Measurements from ENCODE around the gene SPACA6. TPM values are rescaled to one million over a fixed set of nuclear protein-coding genes. Genes with fewer than 3 reads are reported as not detected.

The SPACA6 gene
- total and polyA plus RNA-seq, 2 experiments from 2014 or later = 7.2 to 13.1 TPM

DNA sequence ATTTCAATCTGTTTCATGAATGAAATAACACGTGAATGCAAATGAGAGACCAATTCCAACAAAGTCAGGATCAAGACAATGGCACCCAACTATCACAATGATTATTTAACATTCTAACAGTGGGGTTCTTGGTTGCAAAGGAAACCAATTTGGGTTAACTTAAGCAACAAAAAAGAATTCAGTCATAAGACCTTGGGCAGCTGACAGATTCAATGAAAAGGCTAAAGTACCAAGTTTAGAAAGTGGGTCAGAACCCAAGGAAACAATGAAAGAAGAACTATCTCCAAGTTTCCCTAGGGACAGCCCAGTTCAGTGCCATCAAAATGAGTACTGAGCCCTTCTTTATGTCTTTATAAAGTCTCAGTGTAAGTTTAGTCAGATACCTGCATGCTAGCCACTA, 29.0 kb upstream of the SPACA6 start:
- Histone ChIP-seq H4K20me1 (ENCODE audit: insufficient read depth, poor library complexity, severe bottlenecking) (no peaks in the 10 kb centered on the region), H3K36me3 (replicated peaks; ENCODE audit: insufficient read depth, low read depth) (no peaks in the 10 kb centered on the region), H3K27me3 (peaks cover 8% of the 10 kb centered on the region), H2AFZ (no peak overlapping the region), H3K27ac (no peak overlapping the region), H3K4me2 (no peak overlapping the region), H3K4me3 (no peak overlapping the region), H3K9me3 (ENCODE audit: low read depth) (no peaks in the 10 kb centered on the region), H3K9me2 (replicated peaks; ENCODE audit: insufficient read depth) (no peaks in the 10 kb centered on the region), H3K79me2 (no peaks in the 10 kb centered on the region), H3K4me1 (ENCODE audit: insufficient read depth) (no peaks in the 10 kb centered on the region)
- DNase-seq (ENCODE audit: low spot score) = no peak
- 4% methylated on average over 1 of the region's 1 CpG for WGBS (ENCODE audit: low lambda C conversion rate, missing lambda C conversion rate)
- TF ChIP-seq EZH2phosphoT487 (IDR thresholded peaks at IDR 0.05; ENCODE audit: low read depth, severe bottlenecking, unreplicated experiment) (no peak), EZH2 (IDR thresholded peaks at IDR 0.05; ENCODE audit: borderline replicate concordance) (no peak)
- TF ChIP-seq, protein P1, sequence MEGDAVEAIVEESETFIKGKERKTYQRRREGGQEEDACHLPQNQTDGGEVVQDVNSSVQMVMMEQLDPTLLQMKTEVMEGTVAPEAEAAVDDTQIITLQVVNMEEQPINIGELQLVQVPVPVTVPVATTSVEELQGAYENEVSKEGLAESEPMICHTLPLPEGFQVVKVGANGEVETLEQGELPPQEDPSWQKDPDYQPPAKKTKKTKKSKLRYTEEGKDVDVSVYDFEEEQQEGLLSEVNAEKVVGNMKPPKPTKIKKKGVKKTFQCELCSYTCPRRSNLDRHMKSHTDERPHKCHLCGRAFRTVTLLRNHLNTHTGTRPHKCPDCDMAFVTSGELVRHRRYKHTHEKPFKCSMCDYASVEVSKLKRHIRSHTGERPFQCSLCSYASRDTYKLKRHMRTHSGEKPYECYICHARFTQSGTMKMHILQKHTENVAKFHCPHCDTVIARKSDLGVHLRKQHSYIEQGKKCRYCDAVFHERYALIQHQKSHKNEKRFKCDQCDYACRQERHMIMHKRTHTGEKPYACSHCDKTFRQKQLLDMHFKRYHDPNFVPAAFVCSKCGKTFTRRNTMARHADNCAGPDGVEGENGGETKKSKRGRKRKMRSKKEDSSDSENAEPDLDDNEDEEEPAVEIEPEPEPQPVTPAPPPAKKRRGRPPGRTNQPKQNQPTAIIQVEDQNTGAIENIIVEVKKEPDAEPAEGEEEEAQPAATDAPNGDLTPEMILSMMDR (IDR thresholded peaks at IDR 0.05; ENCODE audit: poor library complexity) = no peak

- 66% methylated on average over 3 of the region's 3 CpGs for WGBS (ENCODE audit: low lambda C conversion rate, missing lambda C conversion rate)
- Histone ChIP-seq H3K79me2 (no peaks in the 10 kb centered on the region), H3K4me1 (ENCODE audit: insufficient read depth) (no peaks in the 10 kb centered on the region), H3K27me3 (peaks cover 8% of the 10 kb centered on the region), H3K27ac (no peak overlapping the region), H4K20me1 (ENCODE audit: insufficient read depth, poor library complexity, severe bottlenecking) (no peaks in the 10 kb centered on the region), H2AFZ (no peak overlapping the region), H3K9me3 (ENCODE audit: low read depth) (no peaks in the 10 kb centered on the region), H3K9me2 (replicated peaks; ENCODE audit: insufficient read depth) (no peaks in the 10 kb centered on the region), H3K4me3 (no peak overlapping the region), H3K36me3 (replicated peaks; ENCODE audit: insufficient read depth, low read depth) (no peaks in the 10 kb centered on the region), H3K4me2 (no peak overlapping the region)
- no peak for DNase-seq (ENCODE audit: low spot score)
- no peak for TF ChIP-seq EZH2phosphoT487 (IDR thresholded peaks at IDR 0.05; ENCODE audit: low read depth, severe bottlenecking, unreplicated experiment)
- no peak for TF ChIP-seq EZH2 (IDR thresholded peaks at IDR 0.05; ENCODE audit: borderline replicate concordance)
- TF ChIP-seq, protein P1 (IDR thresholded peaks at IDR 0.05; ENCODE audit: poor library complexity) = no peak
These were observed 28.1 kb upstream of the SPACA6 start for GRCh38 chr19:51664997-51665396.

DNA sequence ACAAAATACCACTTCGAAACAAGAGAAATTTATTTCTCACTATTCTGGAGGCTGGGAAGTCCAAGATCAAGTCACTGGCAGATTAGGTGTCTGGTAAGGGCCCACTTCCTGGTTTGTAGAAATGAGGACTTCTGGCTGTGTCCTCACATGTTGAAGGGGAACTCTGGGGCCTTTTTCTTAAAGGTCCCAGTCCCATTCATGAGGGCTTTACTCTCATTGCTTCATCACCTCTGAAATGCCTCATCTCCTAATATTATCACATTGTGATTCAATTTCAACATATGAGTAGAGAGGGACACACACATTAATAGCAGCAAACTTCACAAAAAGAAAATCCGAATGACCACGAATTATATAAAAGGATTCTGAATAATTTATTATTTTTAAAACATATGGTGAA, 24.9 kb upstream of the SPACA6 start:
- 78% methylated on average over 3 of the region's 3 CpGs for WGBS (ENCODE audit: low lambda C conversion rate, missing lambda C conversion rate)
- Histone ChIP-seq H3K27ac (no peak overlapping the region), H3K9me3 (ENCODE audit: low read depth) (no peaks in the 10 kb centered on the region), H3K4me1 (ENCODE audit: insufficient read depth) (no peaks in the 10 kb centered on the region), H3K4me2 (no peak overlapping the region), H3K79me2 (no peaks in the 10 kb centered on the region), H2AFZ (no peak overlapping the region), H3K4me3 (no peak overlapping the region), H3K9me2 (replicated peaks; ENCODE audit: insufficient read depth) (no peaks in the 10 kb centered on the region), H3K36me3 (replicated peaks; ENCODE audit: insufficient read depth, low read depth) (no peaks in the 10 kb centered on the region), H3K27me3 (peaks cover 8% of the 10 kb centered on the region), H4K20me1 (ENCODE audit: insufficient read depth, poor library complexity, severe bottlenecking) (no peaks in the 10 kb centered on the region)
- TF ChIP-seq EZH2phosphoT487 (IDR thresholded peaks at IDR 0.05; ENCODE audit: low read depth, severe bottlenecking, unreplicated experiment) (no peak), EZH2 (IDR thresholded peaks at IDR 0.05; ENCODE audit: borderline replicate concordance) (no peak)
- TF ChIP-seq, protein P1 (IDR thresholded peaks at IDR 0.05; ENCODE audit: poor library complexity) = no peak
- DNase-seq (ENCODE audit: low spot score) = no peak

Measured in hepatocyte (in vitro differentiated cells).